GM19455 (cell line): ENCODE measurements around the gene IGFBP5.

Source experiments
- ATAC-seq: cut with Tn5 transposase; IDR thresholded peaks from one replicate; pipeline ENCODE4 v1.9.1; 2021; ENCODE audit not compliant: unreplicated experiment

IGFBP5 gene, protein sequence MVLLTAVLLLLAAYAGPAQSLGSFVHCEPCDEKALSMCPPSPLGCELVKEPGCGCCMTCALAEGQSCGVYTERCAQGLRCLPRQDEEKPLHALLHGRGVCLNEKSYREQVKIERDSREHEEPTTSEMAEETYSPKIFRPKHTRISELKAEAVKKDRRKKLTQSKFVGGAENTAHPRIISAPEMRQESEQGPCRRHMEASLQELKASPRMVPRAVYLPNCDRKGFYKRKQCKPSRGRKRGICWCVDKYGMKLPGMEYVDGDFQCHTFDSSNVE

DNA sequence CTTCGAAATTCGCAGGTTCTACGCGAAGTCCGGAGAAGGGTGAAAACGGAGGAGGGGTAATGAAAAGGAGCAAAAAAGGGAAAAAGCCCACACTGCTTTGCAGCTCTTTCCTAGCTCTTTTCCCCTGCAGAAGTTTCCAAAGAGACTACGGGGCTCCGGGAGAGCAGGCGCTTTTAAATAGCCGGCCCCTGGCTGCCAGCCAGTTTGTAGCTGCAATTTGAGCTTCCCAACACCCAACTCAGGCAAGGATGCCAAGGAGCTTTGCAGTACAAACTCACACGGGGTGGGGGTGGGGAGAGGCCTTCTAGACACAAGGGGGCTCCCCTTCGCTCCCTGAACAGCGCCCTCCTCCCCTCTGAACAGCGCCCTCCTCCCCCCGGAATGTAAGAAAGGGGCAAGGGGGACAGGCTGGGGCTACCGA, at the start of gene IGFBP5:
IGFBP5 (minus strand) TSS at position 149 of the 421 bp plus-strand sequence. CDS start 774 bp downstream, outside the sequence.
- ATAC-seq, result no peak

DNA sequence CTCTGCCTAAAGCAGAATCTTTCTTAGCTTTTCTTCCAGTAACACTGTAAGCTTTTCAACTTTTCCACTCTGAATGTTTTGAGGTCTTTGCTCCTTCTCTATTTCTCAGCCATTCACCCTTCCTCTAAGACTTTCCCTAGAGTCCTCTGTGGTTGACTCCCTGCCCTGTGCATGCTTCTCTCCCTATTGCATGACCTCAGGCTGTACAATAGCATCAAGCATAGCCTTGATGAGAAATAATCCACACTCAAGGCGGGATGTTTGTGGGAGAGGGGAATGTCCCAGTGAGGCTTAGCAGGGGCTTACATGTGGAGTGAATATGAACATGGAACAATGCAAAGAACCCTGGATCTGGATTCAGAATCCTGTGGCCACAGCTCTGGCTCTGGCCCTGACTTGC, 48.4 kb upstream of the IGFBP5 start:
- no peak for ATAC-seq

DNA sequence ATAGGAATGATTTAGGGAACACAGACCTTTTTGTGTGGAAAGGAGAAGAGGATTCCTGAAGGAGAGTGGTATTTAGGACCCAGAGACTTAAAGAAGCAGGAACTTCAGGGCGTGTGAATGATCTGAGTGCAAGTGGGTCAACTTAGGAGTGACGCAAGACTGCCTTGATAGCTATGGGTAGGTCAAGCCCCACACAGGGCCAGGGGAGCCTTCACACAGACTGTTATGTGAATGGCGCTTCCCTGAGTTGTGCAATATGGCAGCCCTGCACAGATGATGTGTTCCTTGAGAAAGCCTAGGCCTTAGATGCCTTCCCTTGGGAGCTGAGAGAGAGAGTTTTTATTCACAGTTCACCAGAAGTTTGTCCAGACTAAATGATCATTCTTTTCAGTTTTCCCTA, 47.1 kb upstream of the IGFBP5 start:
- no peak for ATAC-seq

DNA sequence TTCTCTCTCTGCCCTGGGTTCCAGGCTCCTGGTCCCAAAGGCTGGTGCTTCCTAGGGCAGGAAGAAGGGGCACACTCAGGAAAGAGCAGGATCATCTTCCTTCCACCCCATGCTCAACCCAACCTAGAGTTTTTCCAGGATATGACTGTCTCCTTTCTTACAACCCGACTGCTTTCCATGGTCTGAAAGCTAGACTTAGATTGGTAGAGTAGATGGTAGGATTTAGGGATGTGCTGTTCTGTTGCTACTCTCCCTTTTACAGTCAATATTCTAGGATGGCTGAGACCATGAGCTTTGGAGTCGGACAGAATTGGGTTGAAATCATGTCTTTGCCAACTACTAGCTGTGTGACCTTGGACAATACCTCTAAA, 45.9 kb upstream of the IGFBP5 start:
- ATAC-seq, result no peak

DNA sequence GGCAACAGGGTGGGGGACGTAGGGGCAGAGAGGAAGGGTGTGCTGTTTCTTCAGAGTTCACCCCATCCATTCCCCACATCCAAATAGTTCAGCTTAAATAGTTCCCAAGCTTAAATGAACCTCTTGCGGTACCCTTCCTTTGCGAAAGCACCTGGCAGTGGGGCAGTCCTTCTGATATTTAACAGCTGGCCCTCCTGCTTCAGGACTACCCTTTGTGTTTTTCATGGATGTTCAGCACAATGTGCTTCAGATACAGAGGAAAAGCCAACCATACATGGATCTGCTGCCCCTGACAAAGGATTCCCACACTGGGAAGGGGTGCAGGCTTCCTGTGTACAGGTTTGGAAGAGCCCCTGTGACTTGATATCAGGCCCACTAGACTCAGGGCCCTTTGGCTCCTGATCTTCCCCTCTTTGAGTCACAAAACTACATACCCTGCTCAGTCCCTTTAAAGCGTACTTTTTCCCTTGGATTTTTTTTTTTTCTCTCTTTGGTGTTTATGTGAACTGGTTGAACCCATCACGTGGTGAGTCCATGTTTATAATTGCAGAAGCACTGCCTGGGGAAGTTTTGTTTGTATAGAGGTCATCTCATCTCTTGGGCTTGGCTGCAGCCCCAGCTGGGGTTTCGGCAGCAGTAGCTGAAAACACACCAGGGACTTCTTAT, 45.3 kb upstream of the IGFBP5 start:
- ATAC-seq, result no peak

DNA sequence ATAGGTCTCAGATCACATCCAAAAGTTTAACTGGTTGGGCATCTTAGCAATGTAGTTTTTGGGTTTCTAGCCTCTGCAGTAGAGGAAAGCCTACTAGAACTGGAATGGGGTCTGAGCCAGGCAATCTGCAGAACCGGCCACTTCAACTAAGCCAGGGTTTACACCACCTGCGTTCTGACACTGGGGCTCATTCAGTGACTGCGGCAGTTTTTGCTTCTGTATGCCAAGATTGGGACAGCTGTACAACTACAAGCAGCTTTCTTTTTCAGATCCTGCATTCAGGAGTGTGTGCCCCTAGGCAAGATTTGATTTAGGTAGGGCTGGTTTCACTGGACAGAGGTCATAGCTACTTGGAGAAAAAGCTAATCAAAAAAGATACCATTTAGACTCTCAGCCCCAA, 43.7 kb upstream of the IGFBP5 start:
- no peak for ATAC-seq

DNA sequence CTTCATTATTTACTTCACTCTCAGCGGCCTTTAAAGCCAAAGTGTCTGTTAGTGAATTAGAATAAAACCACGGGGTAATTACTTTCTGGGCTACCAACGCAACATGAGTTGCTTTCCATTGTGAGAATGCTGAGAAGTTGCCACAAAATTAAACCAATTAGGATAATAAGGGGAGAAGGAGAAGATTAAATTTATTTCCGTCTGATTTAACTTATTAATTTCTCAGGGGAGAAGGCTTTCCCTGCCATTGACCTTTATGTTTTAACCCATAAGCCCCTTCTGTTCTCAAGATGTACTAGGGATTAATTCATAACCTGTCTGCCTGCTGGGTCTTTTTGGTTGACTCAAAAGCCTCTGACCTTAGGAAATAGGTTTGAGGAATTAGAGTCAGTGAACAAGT, 42.3 kb upstream of the IGFBP5 start:
- ATAC-seq, result no peak

DNA sequence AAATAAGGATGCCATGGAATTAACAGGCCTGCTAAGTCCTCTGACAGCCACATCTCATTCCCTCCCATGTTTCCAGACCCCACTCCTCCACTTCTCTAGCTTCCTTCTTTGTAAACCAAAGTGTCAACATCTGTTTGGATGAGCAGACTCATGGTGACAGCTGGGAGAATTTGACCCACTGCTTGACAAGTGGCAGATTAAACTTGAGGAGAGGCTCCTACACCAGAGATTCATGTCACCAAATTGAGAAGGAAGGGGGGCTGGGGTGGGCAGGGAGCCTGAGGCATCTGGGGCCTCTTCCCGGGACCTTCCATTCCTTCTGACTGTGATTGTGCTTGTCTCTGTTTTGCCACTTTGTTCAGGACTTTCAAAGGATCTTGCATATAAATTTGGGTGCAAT, 41.0 kb upstream of the IGFBP5 start:
- no peak for ATAC-seq

DNA sequence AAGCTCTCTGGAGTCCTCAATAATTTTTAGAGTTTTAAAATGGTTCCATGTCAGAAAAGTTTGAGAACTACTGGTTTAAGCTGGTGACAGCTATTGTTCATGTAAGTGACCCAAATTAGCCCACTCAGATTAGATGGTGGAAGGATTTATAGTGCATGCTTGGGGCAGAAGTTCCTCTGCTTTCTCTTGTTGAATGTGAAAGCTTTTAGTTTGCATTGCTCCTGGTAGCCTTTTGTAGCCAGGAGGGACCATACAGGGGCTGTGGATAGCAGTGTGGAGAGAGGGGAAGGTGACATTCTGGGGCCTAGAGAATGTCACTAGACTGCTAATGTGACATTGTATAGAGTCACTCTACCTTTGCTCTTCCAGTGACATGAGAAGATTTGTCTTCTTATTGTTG, 40.3 kb upstream of the IGFBP5 start:
- no peak for ATAC-seq

DNA sequence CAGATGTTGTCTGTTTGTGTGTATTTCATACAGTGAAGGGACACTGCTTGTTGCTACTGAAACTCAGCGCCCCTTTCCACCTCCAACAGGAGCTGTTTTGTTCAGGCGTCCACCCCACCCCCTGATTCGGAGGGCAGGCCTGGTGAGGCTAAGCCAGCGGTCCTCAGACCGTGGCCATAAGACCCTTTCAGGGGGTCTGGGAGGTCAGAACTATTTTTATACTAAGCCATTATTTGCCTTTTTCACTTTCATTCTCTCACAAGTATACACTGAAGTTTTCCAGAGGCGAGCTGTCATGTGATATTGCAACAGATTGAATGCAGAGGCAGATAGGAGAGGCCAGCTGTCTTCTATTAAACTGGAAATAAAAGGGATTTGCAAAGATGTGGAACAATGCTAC, 39.7 kb upstream of the IGFBP5 start:
- no peak for ATAC-seq

DNA sequence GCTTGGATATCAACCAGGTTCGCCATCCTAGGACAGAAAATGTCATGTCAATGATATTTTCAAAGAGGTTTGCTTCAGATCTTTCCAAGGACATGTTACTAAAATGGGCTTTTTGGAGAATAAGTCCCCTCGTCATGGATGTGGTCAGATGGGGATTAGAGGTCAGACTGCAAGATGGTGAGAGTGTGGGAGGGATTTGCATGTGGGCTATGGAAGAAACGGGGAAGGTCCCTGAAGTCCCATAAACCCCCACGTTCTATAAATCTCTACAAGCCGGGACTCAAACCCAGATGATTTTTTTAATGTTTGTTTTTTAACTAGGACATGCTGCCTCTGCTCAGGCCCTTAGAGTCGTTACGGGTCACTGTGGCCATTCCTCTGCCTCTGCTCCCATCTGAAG, 37.7 kb upstream of the IGFBP5 start:
- ATAC-seq, result no peak

DNA sequence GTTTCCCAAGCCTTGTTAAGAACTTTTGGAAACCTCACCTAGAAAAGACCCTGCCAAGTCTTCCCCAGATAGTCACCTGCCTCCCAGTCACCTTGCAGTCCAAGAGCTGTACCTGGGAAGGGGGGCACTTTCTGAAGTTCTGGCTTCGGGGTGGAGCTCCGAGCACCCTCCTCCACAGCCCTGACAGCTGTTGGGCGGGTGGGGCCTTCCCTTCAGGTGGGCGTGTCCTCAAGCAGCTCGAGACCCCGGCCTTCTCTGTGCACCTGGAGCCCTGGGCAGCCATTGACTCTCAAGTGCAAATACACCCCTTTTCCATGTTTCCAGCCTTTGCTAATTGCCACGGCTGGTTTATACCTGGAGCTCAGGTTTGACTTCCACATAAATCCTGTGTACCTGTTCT, 37.0 kb upstream of the IGFBP5 start:
- ATAC-seq, result no peak

DNA sequence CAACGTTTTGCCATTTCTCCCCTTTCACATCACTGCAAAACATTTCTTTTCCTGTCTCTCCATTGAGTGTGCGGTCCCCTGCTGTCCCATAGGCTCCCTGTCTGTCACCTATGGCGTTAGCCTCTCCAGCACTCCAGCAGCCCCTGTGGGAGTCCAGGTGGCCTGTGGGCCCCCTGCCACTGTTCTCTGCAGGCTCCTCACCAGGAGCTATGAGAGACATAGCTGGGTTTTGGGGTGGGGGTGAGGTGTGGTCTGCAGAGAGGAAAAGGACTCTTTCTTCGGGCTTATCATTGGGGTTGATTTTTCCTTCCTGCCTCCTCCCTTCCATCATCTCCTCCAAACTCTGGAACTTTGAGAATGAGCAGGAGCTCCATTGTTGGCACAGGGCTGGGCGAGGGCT, 36.1 kb upstream of the IGFBP5 start:
- no peak for ATAC-seq

DNA sequence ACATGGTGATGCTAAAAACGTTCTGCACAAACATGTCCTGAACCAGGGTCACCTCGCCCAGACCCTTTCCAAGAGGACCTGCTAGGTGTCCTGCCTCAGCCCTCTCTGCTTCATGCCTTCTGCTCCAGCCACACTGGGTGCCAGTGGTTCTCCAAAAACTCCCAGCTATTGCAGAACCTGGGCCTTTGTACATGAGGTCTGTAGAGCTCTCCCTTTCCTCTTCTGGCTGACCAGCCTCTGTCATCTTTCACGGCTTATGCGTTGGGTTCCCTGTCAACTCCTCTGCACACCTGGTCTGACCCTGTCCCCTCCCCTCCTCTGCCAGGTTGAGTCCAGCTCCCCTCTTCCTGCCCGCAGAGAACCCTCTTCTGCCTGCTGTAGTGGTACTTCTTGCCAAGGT, 35.5 kb upstream of the IGFBP5 start:
- ATAC-seq, result no peak

DNA sequence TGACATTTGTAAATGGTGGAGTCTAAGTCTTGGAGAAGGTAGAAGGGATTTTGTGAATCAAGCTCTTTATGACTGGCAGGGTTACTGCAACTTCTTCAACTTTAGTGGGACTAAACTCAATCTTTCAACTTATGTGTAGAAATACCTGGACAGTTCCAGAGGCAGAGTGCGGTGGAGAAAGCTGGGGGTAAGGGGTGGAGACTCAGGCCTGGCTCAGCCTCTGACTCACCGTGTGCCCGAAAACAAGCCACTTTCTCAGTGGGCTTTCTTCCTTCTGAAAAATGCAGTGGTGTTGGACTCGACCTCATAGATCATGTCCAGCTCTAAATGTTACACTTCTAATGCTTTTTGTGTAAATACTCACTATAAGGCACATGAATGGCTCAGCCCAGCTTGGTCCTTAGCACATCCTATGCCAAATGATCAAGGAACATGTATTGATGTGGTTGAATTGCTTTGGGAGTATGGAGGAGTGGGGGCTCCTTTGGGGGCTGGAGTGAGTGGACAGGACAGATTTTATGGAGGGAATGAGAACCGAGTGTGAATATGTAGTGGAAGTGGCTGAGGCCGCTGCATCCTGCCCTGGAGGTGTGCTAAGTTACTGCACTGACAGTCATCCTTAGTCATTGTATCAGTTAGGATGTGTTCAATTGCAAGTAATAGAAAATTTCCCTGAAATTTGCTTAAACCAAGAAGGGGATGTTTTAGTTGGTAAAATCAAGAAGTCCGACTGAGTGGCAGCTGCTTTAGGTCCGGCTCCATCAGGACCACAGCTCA, 32.2 kb upstream of the IGFBP5 start:
- no peak for ATAC-seq

DNA sequence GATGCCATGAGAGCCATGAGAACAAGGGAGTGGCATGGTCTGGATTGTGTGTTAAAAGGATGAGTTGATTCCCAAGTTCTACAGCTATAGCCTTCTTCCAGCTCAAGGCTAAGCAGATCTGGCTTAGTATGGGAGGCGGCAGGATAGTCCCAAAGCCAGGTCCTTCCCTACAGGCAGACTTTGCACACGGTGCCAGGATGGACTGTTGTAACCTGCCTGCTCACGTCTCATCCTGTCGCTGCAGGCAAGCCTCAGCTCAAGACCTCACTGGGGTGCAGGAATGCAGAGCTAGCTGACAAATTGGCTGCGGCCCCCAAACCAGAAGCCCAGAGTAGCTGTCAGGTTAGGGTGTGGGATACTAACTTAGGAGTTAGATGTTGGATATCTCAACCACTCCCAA, 28.8 kb upstream of the IGFBP5 start:
- ATAC-seq, result no peak

DNA sequence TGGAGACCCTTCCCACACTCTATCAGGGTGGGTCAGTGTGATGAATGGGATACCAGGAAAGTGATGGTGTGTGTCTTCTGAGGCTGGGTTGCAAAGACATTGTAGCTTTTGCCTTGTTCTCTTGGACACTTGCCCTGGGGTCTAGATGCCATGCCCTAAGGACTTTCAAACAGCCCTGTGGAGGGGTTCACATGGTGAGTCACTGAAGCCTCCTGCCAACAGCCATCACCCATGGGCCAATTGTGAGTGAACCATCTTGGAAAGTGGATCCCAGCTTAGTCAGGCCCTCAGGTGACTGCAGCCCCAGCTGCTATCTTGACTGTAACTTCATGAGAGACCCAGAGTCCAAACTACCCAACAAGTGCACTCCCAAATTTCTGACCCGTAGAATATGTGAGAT, 25.8 kb upstream of the IGFBP5 start:
- no peak for ATAC-seq

DNA sequence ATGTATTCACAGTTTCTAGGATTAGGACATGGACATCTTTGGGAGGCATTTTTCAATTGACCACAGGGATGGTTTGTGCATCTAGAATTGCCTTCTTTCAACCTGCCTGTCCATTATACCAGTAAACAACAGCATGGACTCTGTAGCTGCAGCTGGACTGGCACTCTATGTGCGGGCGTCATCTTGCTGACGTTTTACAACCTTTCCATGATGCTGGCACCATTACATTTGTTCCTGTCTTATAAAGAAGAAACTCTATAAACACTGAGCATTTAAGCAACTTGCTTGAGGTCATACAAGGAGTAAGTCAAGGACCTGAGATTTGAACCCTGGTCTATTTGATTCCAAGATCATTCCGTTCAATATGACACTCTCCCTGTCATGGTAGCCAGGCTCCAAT, 25.4 kb upstream of the IGFBP5 start:
- no peak for ATAC-seq

DNA sequence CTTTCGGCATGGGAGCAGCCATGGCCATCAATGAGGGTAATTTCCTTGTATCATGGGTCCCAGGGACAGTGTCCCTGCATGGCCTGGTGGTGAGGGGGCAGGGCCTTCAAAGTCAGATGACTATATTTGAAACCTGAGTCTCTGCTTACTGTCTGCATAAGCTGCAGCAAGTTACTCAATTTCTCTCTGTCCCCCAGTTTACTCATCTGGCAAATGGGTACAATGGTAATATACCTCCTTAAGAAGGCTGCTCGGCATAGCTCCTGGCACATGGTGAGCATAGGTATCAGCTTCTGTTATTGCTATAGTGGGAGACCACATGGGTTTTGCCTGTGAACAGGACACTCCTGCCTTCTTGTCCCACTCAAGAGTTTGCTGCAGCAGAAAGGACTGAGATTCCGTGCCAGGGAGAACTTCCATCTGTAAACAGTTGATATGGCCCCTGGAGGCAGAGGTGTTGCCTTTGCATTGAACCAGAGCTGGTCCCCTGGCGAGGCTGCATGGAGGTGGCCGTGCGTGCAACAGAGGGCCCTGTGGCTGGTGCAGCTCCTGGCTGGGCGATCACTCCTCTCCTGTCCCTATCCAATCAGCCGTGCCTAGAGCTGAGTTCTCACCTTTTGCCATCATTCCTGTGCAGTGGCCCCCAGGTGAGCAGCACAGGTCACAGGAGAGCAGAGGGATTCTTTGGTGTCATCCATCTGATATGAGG, 22.7 kb upstream of the IGFBP5 start:
- ATAC-seq, result no peak

DNA sequence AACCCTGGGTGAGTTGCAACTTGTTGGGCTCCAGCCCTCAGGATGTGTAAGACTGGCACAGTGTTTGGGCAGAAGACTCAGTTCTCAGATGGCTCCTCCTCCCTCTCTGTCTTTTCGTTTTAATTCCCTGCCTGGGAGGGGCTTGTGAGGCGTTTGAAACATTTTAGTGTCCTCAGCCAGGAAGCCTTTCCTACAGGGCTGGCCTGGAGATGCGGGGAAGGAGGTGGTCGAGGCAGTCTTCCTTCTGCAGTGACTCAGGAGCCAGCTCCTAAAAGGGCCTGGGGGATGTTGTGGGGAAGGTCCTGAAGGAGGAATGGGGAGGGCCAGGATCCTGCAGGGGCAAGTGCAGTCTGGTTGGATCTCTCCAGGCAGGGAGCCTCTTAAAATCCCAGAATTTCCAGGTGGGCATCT, 22.1 kb upstream of the IGFBP5 start:
- no peak for ATAC-seq

DNA sequence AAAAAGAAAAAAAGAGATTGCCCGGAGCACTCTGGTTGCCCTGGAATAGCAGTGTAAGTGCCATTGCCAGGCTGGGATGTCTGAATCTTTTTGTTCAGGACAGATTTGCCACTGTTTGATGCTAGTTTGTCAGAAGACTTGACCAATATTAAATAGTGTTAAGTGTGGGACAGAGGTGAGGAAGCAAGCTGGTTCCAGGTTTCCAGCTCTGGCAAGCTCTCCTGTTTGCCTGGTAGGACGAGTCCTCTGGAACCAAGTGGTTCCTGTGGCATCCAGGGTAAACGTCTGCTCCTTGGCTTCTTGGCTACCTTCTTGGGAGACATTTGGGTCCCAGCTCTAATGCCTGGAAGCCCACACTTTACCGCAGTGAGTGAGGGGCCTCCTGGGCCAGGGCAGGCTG, 20.8 kb upstream of the IGFBP5 start:
- ATAC-seq, result no peak
